Tibial nerve (tissue), 4 donors: ENCODE results near the gene IMPG2.

Source experiments
- EP300 ChIP-seq, 2 donors: sonication (generic); formaldehyde crosslinking; IDR thresholded peaks; one replicate each; pipeline ENCODE4 v1.6.1; 2017; ENCODE audit warnings: antibody characterized with exemption in 2 of 2, mild to moderate bottlenecking in 1 of 2
- POLR2A ChIP-seq, 2 donors: fragments of 450-650 bp; IDR thresholded peaks; one replicate each; pipeline ENCODE4 v1.6.1; 2017; ENCODE audit warnings: antibody characterized with exemption in 2 of 2, mild to moderate bottlenecking in 2 of 2, moderate library complexity in 2 of 2
- TF ChIP-seq, protein P1 (sequence below), 5 experiments: fragments of 200-600 bp in 3 of 5; fragments of 450-650 bp in 2 of 5; sonication (generic) in 3 of 5; IDR thresholded peaks; one replicate each; pipeline ENCODE4 v1.5.1; 2016 to 2019; ENCODE audit warnings: antibody characterized with exemption in 5 of 5, mild to moderate bottlenecking in 3 of 5, moderate library complexity in 2 of 5

DNA sequence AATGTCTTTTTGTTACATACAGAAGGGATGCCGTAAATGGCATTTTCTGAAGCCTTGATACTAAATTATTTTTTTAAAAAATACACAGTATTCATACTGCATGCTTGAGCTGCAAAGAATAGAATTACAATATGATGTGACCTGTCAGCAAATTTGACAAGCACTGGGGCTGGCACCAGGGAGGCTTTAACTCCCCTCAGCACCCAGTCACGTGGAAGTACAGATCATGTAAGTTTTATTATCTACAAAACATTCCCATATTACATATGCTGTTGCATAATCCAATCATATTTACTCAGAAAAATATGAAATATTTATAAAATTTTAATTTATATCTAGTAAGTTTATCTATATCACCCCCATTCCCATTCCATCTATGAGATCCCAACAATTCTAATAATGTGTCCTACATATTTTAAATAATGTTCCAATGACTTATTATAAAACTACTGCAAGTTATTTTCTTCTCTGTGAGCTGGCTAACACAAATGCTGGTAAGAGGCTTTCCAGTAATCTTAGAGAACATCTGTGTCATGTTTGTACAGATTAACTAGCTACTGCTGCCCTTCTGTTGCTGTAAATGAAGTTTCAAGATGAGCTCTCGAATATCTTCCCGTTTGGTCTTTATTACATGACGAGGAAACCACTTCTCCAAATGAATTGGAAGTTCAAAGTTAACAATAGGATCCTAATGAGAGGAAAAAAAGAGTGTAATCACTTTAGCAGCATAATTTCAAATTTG lies 5.2 kb upstream of the IMPG2 start:
- TF ChIP-seq, protein P1, sequence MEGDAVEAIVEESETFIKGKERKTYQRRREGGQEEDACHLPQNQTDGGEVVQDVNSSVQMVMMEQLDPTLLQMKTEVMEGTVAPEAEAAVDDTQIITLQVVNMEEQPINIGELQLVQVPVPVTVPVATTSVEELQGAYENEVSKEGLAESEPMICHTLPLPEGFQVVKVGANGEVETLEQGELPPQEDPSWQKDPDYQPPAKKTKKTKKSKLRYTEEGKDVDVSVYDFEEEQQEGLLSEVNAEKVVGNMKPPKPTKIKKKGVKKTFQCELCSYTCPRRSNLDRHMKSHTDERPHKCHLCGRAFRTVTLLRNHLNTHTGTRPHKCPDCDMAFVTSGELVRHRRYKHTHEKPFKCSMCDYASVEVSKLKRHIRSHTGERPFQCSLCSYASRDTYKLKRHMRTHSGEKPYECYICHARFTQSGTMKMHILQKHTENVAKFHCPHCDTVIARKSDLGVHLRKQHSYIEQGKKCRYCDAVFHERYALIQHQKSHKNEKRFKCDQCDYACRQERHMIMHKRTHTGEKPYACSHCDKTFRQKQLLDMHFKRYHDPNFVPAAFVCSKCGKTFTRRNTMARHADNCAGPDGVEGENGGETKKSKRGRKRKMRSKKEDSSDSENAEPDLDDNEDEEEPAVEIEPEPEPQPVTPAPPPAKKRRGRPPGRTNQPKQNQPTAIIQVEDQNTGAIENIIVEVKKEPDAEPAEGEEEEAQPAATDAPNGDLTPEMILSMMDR (IDR thresholded peaks at IDR 0.05), result no peak
- TF ChIP-seq POLR2A (IDR thresholded peaks at IDR 0.05) (no peak), EP300 (IDR thresholded peaks at IDR 0.05) (no peak)
